Inflammatory macrophage treated with lipopolysaccharide for 1 hour (primary cell): Measurements from ENCODE around the gene RNF11.
"Not testable (repeated sequence)": the region's sequence is repeated elsewhere in the genome, so short reads cannot be mapped to it uniquely, and the experiment has no call there.

ENCODE experiments used
- DNase-seq, 2 donors: peaks; one replicate each; pipeline ENCODE4 v3.0.0-alpha.2; 2020 to 2022

Gene RNF11

GRCh38 chr1:51228471-51228870, 7.6 kb upstream of the RNF11 start:
- DNase-seq = not testable (repeated sequence)

GRCh38 chr1:51230501-51231078, 5.5 kb upstream of the RNF11 start:
- no peak for DNase-seq

- peak in 1 of 2 donors; percentile 31 for DNase-seq
Measured at GRCh38 chr1:51231120-51231519, 5.0 kb upstream of the RNF11 start.

GRCh38 chr1:51231896-51232295, 4.2 kb upstream of the RNF11 start:
- DNase-seq = no peak

GRCh38 chr1:51234236-51234635, 1.8 kb upstream of the RNF11 start:
- DNase-seq = peak; percentile 75 to 80

GRCh38 chr1:51234721-51235425, 1.2 kb upstream of the RNF11 start:
- no peak for DNase-seq

- DNase-seq = peak in 1 of 2 donors; percentile 32
Measured at GRCh38 chr1:51236531-51237350, 668 bp downstream of the RNF11 start.

- no peak for DNase-seq
Measured at GRCh38 chr1:51237351-51238033, 1.4 kb downstream of the RNF11 start.

- DNase-seq = no peak
Measured at GRCh38 chr1:51238034-51238403, 1.9 kb downstream of the RNF11 start.

GRCh38 chr1:51240084-51240483, 4.0 kb downstream of the RNF11 start:
- no peak for DNase-seq

GRCh38 chr1:51241119-51241518, 5.0 kb downstream of the RNF11 start:
- DNase-seq = no peak

GRCh38 chr1:51242546-51242945, 6.5 kb downstream of the RNF11 start:
- no peak for DNase-seq

GRCh38 chr1:51247022-51247421, 10.9 kb downstream of the RNF11 start:
- no peak for DNase-seq

GRCh38 chr1:51247499-51247898, 11.4 kb downstream of the RNF11 start:
- DNase-seq = no peak

- DNase-seq = no peak
Measured at GRCh38 chr1:51249445-51249844, 13.4 kb downstream of the RNF11 start.

GRCh38 chr1:51250729-51251128, 14.7 kb downstream of the RNF11 start:
- not testable (repeated sequence) for DNase-seq

GRCh38 chr1:51251165-51251564, 15.1 kb downstream of the RNF11 start:
- not testable (repeated sequence) for DNase-seq

- DNase-seq = no peak
Measured at GRCh38 chr1:51252366-51252765, 16.3 kb downstream of the RNF11 start.

- DNase-seq = no peak
Measured at GRCh38 chr1:51253691-51254090, 17.6 kb downstream of the RNF11 start.

GRCh38 chr1:51255331-51255730, 19.3 kb downstream of the RNF11 start:
- DNase-seq = no peak

GRCh38 chr1:51263147-51263877, 27.2 kb downstream of the RNF11 start:
- DNase-seq = no peak

GRCh38 chr1:51264451-51264850, 28.4 kb downstream of the RNF11 start:
- no peak for DNase-seq

GRCh38 chr1:51265618-51266017, 29.5 kb downstream of the RNF11 start:
- DNase-seq = peak in 1 of 2 donors; percentile 21
